GM19455 (cell line): ENCODE results near the gene ADGRG1.

Experiments
- ATAC-seq: cut with Tn5 transposase; IDR thresholded peaks from one replicate; pipeline ENCODE4 v1.9.1; 2021; ENCODE audit not compliant: unreplicated experiment

The ADGRG1 gene

DNA sequence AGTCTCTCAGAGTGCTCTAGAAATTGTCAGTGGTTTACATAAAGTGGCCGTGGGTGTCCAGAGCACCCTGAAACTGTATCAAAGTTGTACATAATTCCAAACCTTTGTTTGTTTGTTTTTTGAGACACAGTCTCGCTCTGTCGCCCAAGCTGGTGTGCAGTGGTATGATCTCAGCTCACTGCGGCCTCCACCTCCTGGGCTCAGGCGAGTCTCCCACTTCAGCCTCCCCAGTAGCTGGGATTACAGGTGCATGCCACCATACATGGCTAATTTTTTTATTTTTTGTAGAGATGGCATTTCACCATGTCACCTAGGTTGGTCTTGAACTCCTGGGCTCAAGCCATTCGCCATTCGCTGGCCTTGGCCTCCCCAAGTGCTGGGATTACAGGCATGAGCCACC is 24.3 kb upstream of the ADGRG1 start:
- no peak for ATAC-seq

DNA sequence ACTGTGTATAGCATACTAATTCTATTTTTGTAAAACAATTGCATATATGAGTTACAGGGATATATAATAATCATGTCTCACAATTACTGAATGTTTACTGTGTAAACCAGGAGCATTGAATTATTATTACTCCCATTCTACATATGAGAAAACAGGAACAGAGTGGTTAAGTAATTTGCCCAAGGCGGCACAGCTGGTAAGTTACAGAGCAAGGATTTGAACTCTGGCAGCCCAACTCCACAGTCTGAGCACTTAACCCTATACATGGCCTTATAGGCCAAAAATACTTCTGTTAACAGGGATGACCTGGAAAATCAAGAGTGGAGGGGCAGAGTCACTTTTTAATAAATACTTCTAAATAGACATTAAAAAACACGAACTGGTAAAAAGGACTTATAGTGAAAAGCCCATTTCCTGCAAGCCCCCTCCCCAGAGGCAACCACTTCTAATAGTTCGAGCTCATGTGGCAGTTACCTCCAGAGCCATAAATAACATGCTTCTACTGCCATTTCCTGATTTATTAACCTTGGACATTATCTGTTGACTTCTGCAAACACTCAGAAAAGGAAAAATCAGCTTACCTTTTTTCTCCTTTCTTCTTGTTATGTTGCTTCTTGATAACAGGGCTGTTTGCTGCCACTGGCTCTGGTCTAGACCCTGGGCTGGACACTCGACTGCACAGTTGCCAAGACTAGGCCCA is 22.1 kb upstream of the ADGRG1 start:
- no peak for ATAC-seq

- ATAC-seq = no peak
These were observed 21.5 kb upstream of the ADGRG1 start for GRCh38 chr16:57606847-57607501.

DNA sequence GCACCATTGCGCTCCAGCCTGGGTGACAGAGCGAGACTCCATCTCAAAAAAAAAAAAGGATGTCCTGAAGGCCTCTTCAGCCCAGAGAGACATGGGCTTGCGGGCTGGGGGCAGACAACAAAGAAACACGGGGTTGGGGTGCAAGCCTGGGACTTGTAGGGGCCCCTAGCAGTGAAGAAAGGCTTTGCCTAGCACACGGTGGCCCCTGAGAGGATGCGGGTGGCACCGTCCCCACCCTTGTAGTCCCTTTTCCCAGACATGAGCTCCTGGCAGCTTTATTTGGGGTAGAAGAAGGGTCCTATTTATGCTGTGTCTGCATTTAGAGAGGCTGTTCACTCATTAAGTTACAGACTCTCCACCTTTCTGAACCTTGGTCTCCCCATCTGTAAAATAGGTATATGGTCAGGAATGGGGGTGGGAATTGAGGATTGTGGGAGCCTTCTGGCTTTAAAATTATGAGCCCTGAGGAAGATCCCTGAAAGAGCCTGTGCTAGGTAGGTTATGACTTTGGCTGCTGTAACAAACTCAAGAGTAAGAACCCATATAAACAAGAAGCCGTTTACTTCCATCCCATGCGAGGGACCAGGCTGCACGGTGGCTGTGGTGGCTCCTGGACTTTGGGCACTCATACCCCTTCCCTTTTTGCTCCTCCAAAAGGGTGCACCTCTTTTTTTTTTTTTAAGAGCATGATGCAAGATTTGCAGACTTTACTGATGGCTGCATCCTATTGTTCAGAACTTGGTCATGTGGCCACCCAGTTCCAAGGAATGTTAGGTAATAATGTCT is 20.6 kb upstream of the ADGRG1 start:
- no peak for ATAC-seq

DNA sequence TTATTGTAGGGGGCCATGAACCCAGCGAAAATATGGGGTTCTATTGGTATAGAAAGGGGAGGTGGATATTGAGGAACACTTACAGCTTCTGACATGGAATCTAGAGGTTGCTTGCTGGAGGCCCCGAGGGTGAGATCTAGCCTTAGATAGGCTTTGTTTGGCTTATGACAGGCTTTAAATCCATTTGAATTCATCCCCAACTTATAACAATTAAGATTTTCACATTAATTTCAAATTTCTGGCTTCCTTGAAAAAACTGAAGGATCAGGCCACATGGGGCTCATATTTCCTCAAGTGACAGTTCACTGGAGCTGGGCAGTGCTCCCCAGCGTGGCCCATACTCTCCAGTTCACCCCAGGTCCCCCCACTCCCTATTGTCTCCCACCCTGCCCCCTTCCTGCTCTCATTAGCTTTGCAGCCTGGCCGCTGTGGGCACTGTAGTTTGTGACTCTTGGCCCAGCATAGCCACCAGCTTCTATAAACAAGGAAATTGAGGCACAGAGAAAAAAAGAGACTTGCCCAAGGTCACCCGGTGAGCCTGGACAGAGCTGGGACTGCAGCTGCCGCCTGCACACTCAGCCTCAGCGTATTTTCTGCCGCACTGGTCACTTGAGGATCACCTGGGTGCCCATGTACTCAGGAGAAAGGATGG is 19.8 kb upstream of the ADGRG1 start:
- ATAC-seq = no peak

DNA sequence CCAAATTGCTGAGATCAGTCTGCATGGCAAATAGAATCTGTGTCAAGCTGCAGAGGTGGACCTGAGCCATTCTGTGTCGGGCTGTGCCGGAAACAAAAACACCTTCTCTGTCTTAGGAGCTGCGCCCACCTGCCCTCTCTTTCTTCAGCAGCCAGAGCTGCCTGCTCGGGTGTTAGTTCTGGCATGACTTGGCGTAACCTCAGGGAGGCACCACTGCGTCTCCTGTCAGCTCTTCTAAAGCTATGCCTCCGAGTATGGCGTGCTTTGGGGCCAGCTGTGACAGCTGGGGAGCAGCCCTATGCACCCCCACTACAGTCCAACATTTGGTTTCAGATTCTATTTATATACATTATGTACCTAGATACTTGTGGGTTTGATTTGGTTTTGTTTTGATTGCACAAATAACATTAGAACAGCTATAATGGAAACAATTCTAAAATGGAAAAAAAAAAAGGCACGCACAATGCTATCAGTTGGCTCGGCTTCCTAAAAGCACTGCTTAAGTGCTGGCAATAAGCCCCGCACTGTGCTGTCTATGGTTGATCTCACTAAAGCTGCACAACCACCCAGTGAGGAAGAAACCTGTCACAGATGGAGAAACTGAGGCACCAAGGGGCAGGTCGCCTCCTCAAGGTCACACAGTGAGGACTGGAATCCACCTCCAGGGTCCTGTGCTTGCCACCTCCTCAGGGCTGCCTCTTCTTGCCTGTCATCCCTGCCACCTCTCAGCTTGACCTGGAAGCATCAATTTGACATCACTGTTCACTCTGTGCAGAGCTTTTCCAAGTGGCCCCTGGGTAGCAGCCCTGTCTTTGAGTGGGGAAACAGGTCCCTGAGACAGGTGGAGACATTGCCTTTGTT is 18.7 kb upstream of the ADGRG1 start:
- ATAC-seq = peak; percentile 82

GRCh38 chr16:57610611-57611010 is 17.8 kb upstream of the ADGRG1 start:
- no peak for ATAC-seq

DNA sequence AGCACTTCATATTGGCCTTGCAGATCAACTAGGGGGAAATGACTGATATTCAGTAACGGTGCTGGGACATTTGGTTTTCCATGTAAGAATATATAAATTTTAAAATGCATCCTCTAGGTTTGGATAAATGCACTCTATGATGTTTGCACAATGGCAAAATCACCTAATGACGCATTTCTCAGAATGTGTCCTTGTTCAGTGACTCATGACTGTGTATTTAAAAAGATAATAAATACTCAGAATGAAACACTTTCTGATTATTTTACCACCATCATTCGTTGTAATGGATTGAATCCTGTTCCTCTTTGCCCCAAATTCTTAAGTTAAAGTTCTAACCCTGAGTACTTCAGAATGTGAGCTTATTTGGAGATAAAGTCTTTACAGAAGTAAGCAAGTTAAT is 17.2 kb upstream of the ADGRG1 start:
- ATAC-seq = no peak

DNA sequence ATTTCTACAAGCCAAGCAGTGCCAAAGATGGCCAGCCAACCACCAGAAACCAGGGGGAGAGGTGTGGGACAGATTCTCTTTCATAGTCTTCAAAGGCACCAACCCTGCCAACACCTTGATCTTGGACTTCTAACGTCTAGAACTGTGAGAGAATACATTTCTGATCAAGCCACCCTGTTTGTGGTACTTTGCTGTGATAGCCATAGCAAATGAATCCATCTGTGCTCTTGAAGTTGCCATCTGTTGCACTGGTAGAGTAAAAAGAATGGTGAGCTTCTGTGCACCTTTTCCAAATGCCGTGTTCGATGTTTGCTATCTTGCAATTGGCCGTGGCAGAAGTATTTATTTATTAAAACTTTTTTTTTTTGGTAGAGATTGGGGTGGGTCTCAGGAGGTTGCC is 16.7 kb upstream of the ADGRG1 start:
- no peak for ATAC-seq

GRCh38 chr16:57612494-57612893 is 15.9 kb upstream of the ADGRG1 start:
- ATAC-seq = no peak

GRCh38 chr16:57613514-57613913 is 14.9 kb upstream of the ADGRG1 start:
- ATAC-seq = no peak

DNA sequence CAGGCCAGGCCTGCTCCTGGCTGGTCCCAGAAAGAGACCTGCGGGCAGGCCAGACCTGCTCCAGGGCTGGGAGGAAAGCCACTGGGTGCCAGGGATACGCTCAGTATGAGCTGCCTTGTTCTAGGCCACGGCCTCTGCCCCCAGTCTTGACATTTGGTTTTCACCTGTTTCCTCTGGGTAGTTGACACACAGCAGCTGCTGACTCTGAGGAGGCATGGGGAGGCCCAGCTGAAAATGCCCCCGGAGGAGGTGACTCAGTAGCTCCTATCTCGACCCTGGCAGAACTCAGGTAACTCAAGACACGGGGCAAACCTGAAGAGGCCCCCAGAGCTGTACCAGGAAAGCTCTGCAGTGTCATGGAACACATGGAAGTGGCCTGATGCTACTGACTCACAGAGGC is 13.9 kb upstream of the ADGRG1 start:
- ATAC-seq = no peak

DNA sequence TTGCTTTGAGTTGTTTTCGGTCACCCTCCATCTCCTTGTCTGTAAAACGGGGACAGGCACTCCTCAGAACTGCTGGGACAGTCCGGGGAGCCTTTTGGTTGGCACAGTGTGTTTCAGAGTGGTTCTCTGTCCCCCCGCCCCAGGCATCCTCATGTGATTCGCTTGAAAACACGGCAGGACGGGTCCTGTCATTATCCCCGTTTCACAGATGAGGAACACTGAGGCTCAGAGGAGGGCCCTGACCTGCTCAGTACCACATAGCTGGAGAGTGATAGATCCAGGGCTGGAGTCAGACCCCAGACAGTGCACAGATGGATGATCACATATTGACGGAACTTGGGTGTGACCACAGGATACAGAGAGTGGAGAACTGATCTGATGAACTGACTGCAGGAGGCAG is 13.5 kb upstream of the ADGRG1 start:
- no peak for ATAC-seq

- no peak for ATAC-seq
These were observed 12.6 kb upstream of the ADGRG1 start for GRCh38 chr16:57615813-57616212.

- ATAC-seq = no peak
These were observed 12.2 kb upstream of the ADGRG1 start for GRCh38 chr16:57616241-57616640.

DNA sequence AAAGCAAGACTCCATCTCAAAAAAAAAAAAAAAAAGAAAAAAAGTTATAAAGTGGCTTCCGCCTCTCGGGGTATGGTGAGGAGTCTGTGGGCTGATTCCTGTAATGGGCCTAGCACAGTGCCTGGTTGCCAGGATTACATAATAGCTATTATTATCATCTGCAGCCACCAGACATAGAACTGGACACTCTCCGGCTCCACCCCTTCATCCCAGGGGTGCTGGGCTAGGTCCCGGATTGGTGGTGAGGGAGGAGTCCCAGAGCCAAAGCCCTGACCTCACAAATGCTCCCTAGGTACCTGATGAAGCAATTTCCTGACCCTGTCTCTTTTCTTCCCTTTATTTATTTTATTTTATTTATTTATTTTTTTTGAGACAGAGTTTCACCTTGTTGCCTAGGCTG is 11.6 kb upstream of the ADGRG1 start:
- no peak for ATAC-seq

GRCh38 chr16:57617604-57618111 is 10.8 kb upstream of the ADGRG1 start:
- no peak for ATAC-seq

DNA sequence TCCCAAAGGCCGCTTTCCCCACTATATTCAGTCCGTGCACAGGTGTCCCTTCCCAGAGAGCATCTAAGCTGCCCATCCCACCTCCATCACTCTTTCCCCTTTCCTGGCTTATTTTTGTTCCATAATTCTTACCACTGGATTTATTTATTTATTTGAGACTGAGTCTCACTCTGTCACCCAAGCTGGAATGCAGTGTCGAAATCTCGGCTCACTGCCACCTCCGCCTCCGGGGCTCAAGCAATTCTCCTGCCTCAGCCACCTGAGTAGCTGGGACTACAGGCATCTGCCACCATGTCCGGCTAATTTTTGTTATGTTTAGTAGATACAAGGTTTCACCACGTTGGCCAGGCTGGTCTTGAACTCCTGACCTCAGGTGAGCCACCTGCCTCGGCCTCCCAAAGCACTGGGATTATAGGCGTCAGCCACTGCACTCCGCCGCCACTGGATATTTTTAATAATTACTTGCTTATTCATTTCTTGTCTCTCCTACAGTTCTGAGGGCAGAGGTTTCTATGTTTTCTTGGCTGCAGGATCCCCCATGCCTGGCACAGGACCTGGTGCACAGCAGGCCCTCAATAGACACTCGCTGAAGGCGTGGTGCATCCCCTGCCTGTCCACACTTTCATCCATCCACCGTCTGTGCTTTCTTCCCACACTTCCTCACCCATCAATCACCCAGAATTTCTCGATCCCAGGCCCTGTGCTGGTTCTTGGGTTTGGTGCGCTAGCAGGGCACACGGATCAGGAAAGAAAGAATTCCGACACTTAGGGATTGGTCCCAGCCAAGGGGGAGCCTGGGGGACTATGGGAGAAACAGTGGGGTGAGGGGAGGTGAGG is 9.9 kb upstream of the ADGRG1 start:
- no peak for ATAC-seq

DNA sequence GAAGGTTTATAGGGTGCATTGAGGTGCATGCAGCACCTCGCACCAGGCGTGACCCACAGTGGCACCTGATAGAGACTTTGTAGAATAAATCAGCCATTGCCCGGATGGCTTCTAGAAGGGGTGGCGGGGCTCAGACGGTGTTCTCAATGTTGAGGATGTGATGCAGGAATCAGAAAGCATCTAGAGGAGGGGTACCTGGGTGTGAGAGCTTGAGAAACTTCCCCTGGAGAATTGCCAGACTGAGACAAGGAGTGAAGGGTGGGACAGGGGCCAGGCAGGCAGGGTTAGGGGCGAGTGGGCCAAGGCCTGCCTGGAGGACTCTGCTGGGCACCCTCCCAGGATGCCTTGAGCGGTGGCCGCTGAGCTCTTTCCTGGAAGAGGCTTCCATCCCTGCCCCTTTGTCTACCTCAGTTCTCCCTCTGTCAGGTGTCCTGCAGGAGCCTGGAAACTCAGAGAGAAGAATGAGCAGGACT is 9.3 kb upstream of the ADGRG1 start:
- ATAC-seq = no peak
